Ascending aorta (tissue), 2 donors: Measurements from ENCODE around the gene DENND1C. TPM values are rescaled to one million over a fixed set of nuclear protein-coding genes. Genes with fewer than 3 reads are reported as not detected.

Source experiments
- DNase-seq, 2 donors: peaks; one replicate each; pipeline ENCODE4 v3.0.0-alpha.2; 2019; ENCODE audit warnings: low spot score in 2 of 2
- H3K27ac ChIP-seq, 2 donors: fragments of 200-600 bp; sonication (generic); one replicate each; pipeline ENCODE4 v1.5.1; 2016 to 2017; ENCODE audit warnings: mild to moderate bottlenecking in 1 of 2
- H3K27me3 ChIP-seq: fragments of 200-600 bp; sonication (generic); one replicate; pipeline ENCODE4 v1.5.1; 2017
- H3K36me3 ChIP-seq, 2 donors: fragments of 200-600 bp; sonication (generic); one replicate each; pipeline ENCODE4 v1.5.1; 2016
- H3K4me1 ChIP-seq, 2 donors: fragments of 200-600 bp; sonication (generic); one replicate each; pipeline ENCODE4 v1.5.1; 2016 to 2017; ENCODE audit warnings: mild to moderate bottlenecking in 1 of 2
- H3K4me3 ChIP-seq, 2 donors: fragments of 200-600 bp; sonication (generic); one replicate each; pipeline ENCODE4 v1.5.1; 2016 to 2017; ENCODE audit warnings: mild to moderate bottlenecking in 1 of 2
- H3K9me3 ChIP-seq, 2 donors: fragments of 200-600 bp; sonication (generic); one replicate each; pipeline ENCODE4 v1.5.1; 2016
- CTCF ChIP-seq, 3 experiments: fragments of 200-600 bp in 2 of 3; fragments of 450-650 bp in 1 of 3; sonication (generic) in 2 of 3; IDR thresholded peaks; one replicate each; pipeline ENCODE4 v1.5.1; 2016 to 2019; ENCODE audit warnings: antibody characterized with exemption in 3 of 3, mild to moderate bottlenecking in 1 of 3, moderate library complexity in 1 of 3
- intact Hi-C: fragments of 100-400 bp; cut with DNase I; formaldehyde crosslinking; loops from one replicate; pipeline ENCODE4 v1.15.1; 2023
- total RNA-seq: library from RNA; depleted of rRNA; stranded (reverse); fragments of >200 nt; gene quantifications from one replicate; pipeline ENCODE4 v1.1.0, GENCODE V29; 2016

Gene DENND1C
- total RNA-seq, 1 donor from 2014 or later: 24.4 TPM

GRCh38 chr19:6519289-6519688 lies 37.7 kb upstream of the DENND1C start:
- no peaks in the 10 kb centered on the region for H3K36me3 ChIP-seq
- intact Hi-C loops: loop anchor here (5.0 kb wide), 2 partner anchors 218 to 343 kb away; partner anchors contain the start of genes GPR108 and TRIP10
- no peaks in the 10 kb centered on the region for H3K9me3 ChIP-seq
- no peak for TF ChIP-seq CTCF (IDR thresholded peaks at IDR 0.05)
- no peak for DNase-seq
- H3K4me1 ChIP-seq: peaks cover 0 to 4% of the 10 kb centered on the region in 2 donors
- H3K27ac ChIP-seq: no peak overlapping the region
- no peak overlapping the region for H3K4me3 ChIP-seq
- no peaks in the 10 kb centered on the region for H3K27me3 ChIP-seq

- Histone ChIP-seq H3K4me1 (peaks cover 0 to 4% of the 10 kb centered on the region in 2 donors), H3K27ac (no peak overlapping the region), H3K9me3 (no peaks in the 10 kb centered on the region), H3K27me3 (no peaks in the 10 kb centered on the region), H3K36me3 (no peaks in the 10 kb centered on the region), H3K4me3 (no peak overlapping the region)
- intact Hi-C loops: loop anchor here (5.0 kb wide), 2 partner anchors 219 to 344 kb away; partner anchors contain the start of genes GPR108 and TRIP10
- TF ChIP-seq CTCF (IDR thresholded peaks at IDR 0.05): no peak
- DNase-seq: no peak
Observed at GRCh38 chr19:6518145-6518911, 36.7 kb upstream of the DENND1C start.

GRCh38 chr19:6516659-6517291 lies 35.2 kb upstream of the DENND1C start:
- Histone ChIP-seq H3K4me1 (peaks cover 0 to 4% of the 10 kb centered on the region in 2 donors), H3K27me3 (no peaks in the 10 kb centered on the region), H3K36me3 (no peaks in the 10 kb centered on the region), H3K27ac (peak overlapping the region in 1 of 2 donors; percentile 53), H3K9me3 (no peaks in the 10 kb centered on the region), H3K4me3 (peak overlapping the region; percentile 46 to 73)
- DNase-seq: peak; percentile 31 to 90
- TF ChIP-seq CTCF (IDR thresholded peaks at IDR 0.05): peak; percentile 85 to 98 (median 91)
- intact Hi-C loops: loop anchor here (1.0 to 5.0 kb wide), 3 partner anchors 116 to 346 kb away; partner anchors contain the start of genes GPR108 and TRIP10

- Histone ChIP-seq H3K27me3 (no peaks in the 10 kb centered on the region), H3K4me3 (peak overlapping the region; percentile 46 to 73), H3K36me3 (no peaks in the 10 kb centered on the region), H3K9me3 (no peaks in the 10 kb centered on the region), H3K27ac (peak overlapping the region in 1 of 2 donors; percentile 53), H3K4me1 (peaks cover 0 to 4% of the 10 kb centered on the region in 2 donors)
- no peak for TF ChIP-seq CTCF (IDR thresholded peaks at IDR 0.05)
- intact Hi-C loops: loop anchor here (5.0 kb wide), 2 partner anchors 221 to 346 kb away; partner anchors contain the start of genes GPR108 and TRIP10
- peak; percentile 53 to 90 for DNase-seq
Observed at GRCh38 chr19:6516018-6516658, 34.6 kb upstream of the DENND1C start.

- Histone ChIP-seq H3K9me3 (no peaks in the 10 kb centered on the region), H3K27ac (no peak overlapping the region), H3K27me3 (no peaks in the 10 kb centered on the region), H3K36me3 (no peaks in the 10 kb centered on the region), H3K4me1 (peaks cover 0 to 4% of the 10 kb centered on the region in 2 donors), H3K4me3 (no peak overlapping the region)
- TF ChIP-seq CTCF (IDR thresholded peaks at IDR 0.05): no peak
- no peak for DNase-seq
- intact Hi-C loops: loop anchor here (5.0 kb wide), 2 partner anchors 222 to 347 kb away; partner anchors contain the start of genes GPR108 and TRIP10
Observed at GRCh38 chr19:6514926-6515544, 33.4 kb upstream of the DENND1C start.
